ENCODE data around the gene AHR.
"Not testable (repeated sequence)": the region's sequence is repeated elsewhere in the genome, so short reads cannot be mapped to it uniquely, and the experiment has no call there.

Gene AHR

DNA sequence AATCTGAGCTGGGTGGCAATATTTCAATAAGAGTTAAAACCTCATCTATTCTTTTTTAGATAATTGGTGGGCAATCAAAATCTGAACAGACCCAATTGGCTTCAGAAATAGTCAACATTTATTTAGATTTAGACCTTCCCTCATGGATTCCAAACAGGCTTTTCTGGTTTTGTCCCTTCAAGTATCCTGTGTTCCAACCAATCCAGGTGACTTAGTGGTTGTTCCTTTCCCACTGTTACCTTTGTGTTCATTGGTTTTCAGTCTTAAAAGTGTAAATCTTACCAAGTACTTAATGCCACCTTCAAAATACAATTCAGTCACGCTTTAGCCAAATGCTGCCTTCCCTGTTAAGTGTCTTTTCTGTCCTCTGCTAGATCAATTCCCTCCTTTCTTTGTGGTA lies 85.9 kb downstream of the AHR start:
- TF ChIP-seq SPI1 (IDR thresholded peaks at IDR 0.05; ENCODE audit: low read depth, low read length) (no peak), TAF1 (IDR thresholded peaks at IDR 0.05; ENCODE audit: low read depth, low read length) (no peak), POU2F2 (IDR thresholded peaks at IDR 0.05; ENCODE audit: low read depth, low read length) (no peak), POLR2A (IDR thresholded peaks at IDR 0.05; ENCODE audit: low read depth, low read length) (no peak), PAX5 (IDR thresholded peaks at IDR 0.05; ENCODE audit: insufficient read depth, low read length, severe bottlenecking) (no peak), POLR2AphosphoS5 (IDR thresholded peaks at IDR 0.05; ENCODE audit: low read depth, low read length) (no peak)
- DNase-seq (ENCODE audit: insufficient read length, low spot score), result no peak
- no peak for FAIRE-seq

DNA sequence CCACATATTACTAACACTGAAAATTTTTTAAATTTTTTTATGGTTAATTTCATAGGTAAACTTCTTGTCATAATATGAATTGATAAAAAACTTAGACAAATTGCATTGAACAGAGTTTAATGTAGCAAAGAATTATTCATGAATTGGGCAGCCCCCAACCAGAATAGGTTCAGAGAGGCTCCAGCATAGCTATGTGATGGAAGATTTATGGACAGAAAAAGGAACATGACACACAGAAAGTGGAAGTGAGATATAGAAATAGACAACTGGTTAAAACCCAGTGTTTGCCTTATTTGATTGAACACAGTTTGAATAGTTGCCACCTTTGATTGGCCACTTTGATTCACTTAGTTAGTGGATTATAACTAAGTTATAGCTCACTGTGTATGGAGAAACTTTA lies 87.2 kb downstream of the AHR start:
- TF ChIP-seq SPI1 (IDR thresholded peaks at IDR 0.05; ENCODE audit: low read depth, low read length), result peak; percentile 30; the same call in 1 of the 2 replicates
- no peak for TF ChIP-seq POLR2A (IDR thresholded peaks at IDR 0.05; ENCODE audit: low read depth, low read length)
- no peak for DNase-seq (ENCODE audit: insufficient read length, low spot score)
- FAIRE-seq, result peak; percentile 55

DNA sequence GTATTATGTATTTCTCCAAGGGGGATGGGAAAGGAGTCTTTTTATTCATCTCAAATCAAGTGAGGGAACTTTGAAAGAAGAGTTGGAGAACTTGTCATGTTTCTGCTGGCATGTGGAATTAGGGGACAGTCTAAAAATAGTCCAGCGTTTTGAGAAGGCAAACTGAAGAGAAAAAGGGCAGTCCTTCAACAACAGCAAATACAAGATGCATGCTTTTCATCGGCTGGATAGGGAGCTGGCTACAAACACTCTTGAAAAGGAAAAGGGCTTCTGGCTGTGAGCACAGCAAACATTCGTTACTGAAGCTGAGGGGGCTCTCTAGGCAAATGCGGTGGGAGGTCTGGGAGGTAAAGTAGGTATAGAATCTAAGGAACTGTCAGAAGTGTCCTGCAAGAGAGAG lies 91.9 kb downstream of the AHR start:
- FAIRE-seq (no peak), DNase-seq (ENCODE audit: insufficient read length, low spot score) (no peak)
- TF ChIP-seq TAF1 (IDR thresholded peaks at IDR 0.05; ENCODE audit: low read depth, low read length) (no peak), POLR2A (IDR thresholded peaks at IDR 0.05; ENCODE audit: low read depth, low read length) (no peak)

DNA sequence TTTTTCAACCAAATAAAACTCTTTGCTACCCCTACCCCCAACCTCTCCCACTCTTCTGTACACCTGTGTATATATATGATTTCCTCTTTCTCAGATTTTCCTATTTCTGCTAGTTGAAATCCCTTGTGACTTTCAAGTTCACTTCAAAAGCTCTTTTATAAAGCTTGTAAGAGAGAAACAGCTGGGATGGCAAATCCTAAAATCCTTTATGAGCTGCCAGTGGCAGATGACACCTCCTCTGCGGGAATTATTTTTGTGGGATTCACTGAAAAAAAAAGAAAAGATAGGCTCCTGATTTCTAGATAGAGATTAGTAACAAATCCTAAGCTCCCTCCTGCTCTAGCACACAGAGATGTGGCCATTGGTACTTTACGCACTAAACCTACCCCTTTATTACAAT lies 92.9 kb downstream of the AHR start:
- FAIRE-seq (no peak), DNase-seq (ENCODE audit: insufficient read length, low spot score) (no peak)
- no peak for TF ChIP-seq TAF1 (IDR thresholded peaks at IDR 0.05; ENCODE audit: low read depth, low read length)
- no peak for TF ChIP-seq PAX5 (IDR thresholded peaks at IDR 0.05; ENCODE audit: insufficient read depth, low read length, severe bottlenecking)
- no peak for TF ChIP-seq SPI1 (IDR thresholded peaks at IDR 0.05; ENCODE audit: low read depth, low read length)
- TF ChIP-seq POLR2A (IDR thresholded peaks at IDR 0.05; ENCODE audit: low read depth, low read length), result no peak
- no peak for TF ChIP-seq POLR2AphosphoS5 (IDR thresholded peaks at IDR 0.05; ENCODE audit: low read depth, low read length)
- TF ChIP-seq POU2F2 (IDR thresholded peaks at IDR 0.05; ENCODE audit: low read depth, low read length), result no peak

DNA sequence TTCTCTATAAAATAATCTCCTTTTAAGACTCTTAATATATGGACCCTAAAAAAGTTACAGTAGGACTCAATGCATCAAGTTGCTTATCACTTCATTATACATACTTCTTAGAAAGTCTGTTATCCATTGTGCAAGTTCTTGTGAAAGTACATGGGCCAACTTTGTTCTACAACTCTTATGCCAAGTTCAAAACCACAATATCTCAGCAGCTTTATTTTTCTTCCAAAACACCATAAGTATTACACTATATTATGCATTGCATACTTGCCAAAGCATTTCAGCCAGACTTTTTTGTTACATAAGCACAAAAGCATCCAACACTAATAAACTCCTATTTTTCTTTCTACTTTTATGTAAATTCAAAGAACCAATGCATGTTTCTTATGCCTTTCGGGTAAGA lies 94.4 kb downstream of the AHR start:
- TF ChIP-seq SPI1 (IDR thresholded peaks at IDR 0.05; ENCODE audit: low read depth, low read length) (no peak), POU2F2 (IDR thresholded peaks at IDR 0.05; ENCODE audit: low read depth, low read length) (no peak), TAF1 (IDR thresholded peaks at IDR 0.05; ENCODE audit: low read depth, low read length) (no peak), POLR2A (IDR thresholded peaks at IDR 0.05; ENCODE audit: low read depth, low read length) (no peak), POLR2AphosphoS5 (IDR thresholded peaks at IDR 0.05; ENCODE audit: low read depth, low read length) (no peak), PAX5 (IDR thresholded peaks at IDR 0.05; ENCODE audit: insufficient read depth, low read length, severe bottlenecking) (no peak)
- no peak for FAIRE-seq
- DNase-seq (ENCODE audit: insufficient read length, low spot score), result no peak

DNA sequence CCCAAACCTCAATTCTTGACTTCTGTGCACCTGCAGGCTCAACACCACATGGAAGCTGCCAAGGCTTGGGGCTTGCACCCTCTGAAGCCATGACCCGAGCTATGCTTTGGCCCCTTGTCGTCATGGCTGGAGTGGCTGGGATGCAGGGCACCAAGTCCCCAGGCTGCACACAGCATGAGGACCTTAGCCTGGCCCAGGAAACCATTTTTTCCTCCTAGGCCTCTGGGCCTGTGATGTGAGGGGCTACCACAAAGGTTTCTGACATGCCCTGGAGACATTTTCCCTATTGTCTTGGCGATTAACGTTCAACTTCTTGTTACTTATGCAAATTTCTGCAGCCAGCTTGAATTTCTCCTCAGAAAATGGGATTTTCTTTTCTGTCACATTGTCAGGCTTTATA lies 96.1 kb downstream of the AHR start:
- not testable (repeated sequence) for DNase-seq (ENCODE audit: insufficient read length, low spot score); FAIRE-seq
